Erythroblast (primary cell): Measurements from ENCODE around the gene BOC.

Experiments
- GATA1 ChIP-seq: IDR thresholded peaks from 2 replicates; pipeline ENCODE4 v1.6.1; 2011; ENCODE audit warnings: low read depth, mild to moderate bottlenecking, control low read depth, low read length, moderate library complexity
- POLR2A ChIP-seq: IDR thresholded peaks from 2 replicates; pipeline ENCODE4 v1.6.1; 2011; ENCODE audit warnings: mild to moderate bottlenecking, low read length

- TF ChIP-seq POLR2A = no peak
- TF ChIP-seq GATA1 = no peak
Observed at GRCh38 chr3:113268311-113268710, 57.0 kb downstream of the BOC start.
